GM23338 (cell line): ENCODE results near the gene UBE3C. TPM values are rescaled to one million over a fixed set of nuclear protein-coding genes. Genes with fewer than 3 reads are reported as not detected.

Experiments used
- ATAC-seq: fragments of 200-7000 bp; cut with Tn5 transposase; 3 replicates; pipeline ENCODE4 v1.9.1; 2020
- DNase-seq: peaks from one replicate; pipeline ENCODE4 v3.0.0-alpha.2; 2015; ENCODE audit warnings: low spot score
- H2AFZ ChIP-seq: fragments of 200-600 bp; sonication (generic); 2 replicates; pipeline ENCODE4 v1.8.0; 2016; ENCODE audit warnings: antibody characterized with exemption, mild to moderate bottlenecking, moderate library complexity
- H3F3A ChIP-seq: fragments of 200-600 bp; sonication (generic); replicated peaks from 2 replicates; pipeline ENCODE4 v1.8.0; 2017; ENCODE audit warnings: antibody characterized with exemption, mixed run types, low read depth
- H3K27ac ChIP-seq: fragments of 200-600 bp; sonication (generic); 2 replicates; pipeline ENCODE4 v1.6.1; 2016; ENCODE audit warnings: low read depth
- H3K27me3 ChIP-seq: fragments of 200-600 bp; sonication (generic); 2 replicates; pipeline ENCODE4 v1.8.0; 2016; ENCODE audit warnings: mild to moderate bottlenecking, mixed run types, moderate library complexity; ENCODE audit not compliant: insufficient read depth
- H3K36me3 ChIP-seq: fragments of 200-600 bp; sonication (generic); 2 replicates; pipeline ENCODE4 v1.8.0; 2016; ENCODE audit warnings: mild to moderate bottlenecking; ENCODE audit not compliant: insufficient read depth
- H3K4me1 ChIP-seq: fragments of 200-600 bp; sonication (generic); 2 replicates; pipeline ENCODE4 v1.8.0; 2016; ENCODE audit warnings: mild to moderate bottlenecking, moderate library complexity; ENCODE audit not compliant: insufficient read depth
- H3K4me2 ChIP-seq: fragments of 200-600 bp; sonication (generic); 2 replicates; pipeline ENCODE4 v1.7.1; 2017; ENCODE audit warnings: mixed run types
- H3K4me3 ChIP-seq: fragments of 200-600 bp; sonication (generic); 2 replicates; pipeline ENCODE4 v1.6.1; 2016; ENCODE audit warnings: mixed run types
- H3K79me2 ChIP-seq: fragments of 200-600 bp; sonication (generic); replicated peaks from 2 replicates; pipeline ENCODE4 v1.8.0; 2017; ENCODE audit warnings: mild to moderate bottlenecking; ENCODE audit not compliant: insufficient read depth
- H3K9me2 ChIP-seq: fragments of 200-600 bp; sonication (generic); 2 replicates; pipeline ENCODE4 v1.8.0; 2017; ENCODE audit not compliant: insufficient read depth
- H4K20me1 ChIP-seq: fragments of 200-600 bp; sonication (generic); replicated peaks from 2 replicates; pipeline ENCODE4 v1.8.0; 2017; ENCODE audit warnings: mild to moderate bottlenecking; ENCODE audit not compliant: insufficient read depth
- H3K27ac Mint-ChIP-seq: 2 replicates; pipeline ENCODE4 v1.8.0; 2020; ENCODE audit warnings: inconsistent platforms, mild to moderate bottlenecking, moderate library complexity, mixed read lengths
- H3K27me3 Mint-ChIP-seq: 3 replicates; pipeline ENCODE4 v1.8.0; 2022; ENCODE audit warnings: low read depth, mild to moderate bottlenecking, moderate library complexity, mixed read lengths, inconsistent platforms; ENCODE audit not compliant: insufficient read depth, poor library complexity
- H3K36me3 Mint-ChIP-seq: 3 replicates; pipeline ENCODE4 v1.8.0; 2021; ENCODE audit warnings: low read depth, mild to moderate bottlenecking, inconsistent platforms, moderate library complexity, mixed read lengths
- H3K4me1 Mint-ChIP-seq: 3 replicates; pipeline ENCODE4 v1.8.0; 2020; ENCODE audit warnings: mild to moderate bottlenecking, inconsistent platforms, mixed read lengths
- H3K4me3 Mint-ChIP-seq: 3 replicates; pipeline ENCODE4 v1.8.0; 2021; ENCODE audit warnings: moderate library complexity, mild to moderate bottlenecking, inconsistent platforms, mixed read lengths
- H3K9me3 Mint-ChIP-seq: 3 replicates; pipeline ENCODE4 v1.8.0; 2020; ENCODE audit warnings: moderate library complexity, mild to moderate bottlenecking, inconsistent platforms, mixed read lengths
- CREB1 ChIP-seq: fragments of 250-450 bp; sonication (Bioruptor Pico); IDR thresholded peaks from 2 replicates; pipeline ENCODE4 v1.5.0; 2020; ENCODE audit warnings: low read depth, mild to moderate bottlenecking, moderate library complexity
- EZH2 ChIP-seq: fragments of 200-600 bp; sonication (generic); IDR thresholded peaks from one replicate; pipeline ENCODE4 v1.8.0; 2017; ENCODE audit warnings: antibody characterized with exemption, mild to moderate bottlenecking, low read depth; ENCODE audit not compliant: unreplicated experiment
- EZH2phosphoT487 ChIP-seq: fragments of 200-600 bp; sonication (generic); IDR thresholded peaks from one replicate; pipeline ENCODE4 v1.8.1; 2018; ENCODE audit warnings: antibody characterized with exemption; ENCODE audit not compliant: unreplicated experiment
- NANOG ChIP-seq: IDR thresholded peaks from 2 replicates; pipeline ENCODE4 v1.6.1; 2016; ENCODE audit warnings: antibody characterized with exemption, borderline replicate concordance
- POLR2AphosphoS5 ChIP-seq: IDR thresholded peaks from 2 replicates; pipeline ENCODE4 v1.6.1; 2016; ENCODE audit warnings: antibody characterized with exemption, low read depth
- STAT1 ChIP-seq: IDR thresholded peaks from one replicate; pipeline ENCODE4 v1.6.1; 2016; ENCODE audit warnings: antibody characterized with exemption; ENCODE audit not compliant: unreplicated experiment
- ZNF114 ChIP-seq: fragments of 250-450 bp; sonication (Bioruptor Pico); IDR thresholded peaks from 2 replicates; pipeline ENCODE4 v1.5.0; 2020; ENCODE audit warnings: mild to moderate bottlenecking, moderate library complexity
- ZNF331 ChIP-seq: fragments of 250-450 bp; sonication (Bioruptor Pico); IDR thresholded peaks from 2 replicates; pipeline ENCODE4 v1.5.0; 2020; ENCODE audit warnings: low read depth, mild to moderate bottlenecking, moderate library complexity
- polyA plus RNA-seq: library from polyadenylated mRNA; unstranded; fragments of >200 nt; fragmentation: Nextera tagmentation; extraction: Ambion mirVana; gene quantifications from 2 replicates; pipeline ENCODE4 v1.2.1, GENCODE V29; 2016
- total RNA-seq: library from RNA; depleted of rRNA; stranded (reverse); fragments of >200 nt; shearing (Covaris generic); gene quantifications from 2 replicates; pipeline ENCODE4 v1.2.3, GENCODE V29; 2014
- TF ChIP-seq, protein P1 (sequence below): IDR thresholded peaks from one replicate; pipeline ENCODE4 v1.6.1; 2018; ENCODE audit warnings: antibody characterized with exemption; ENCODE audit not compliant: unreplicated experiment
- TF ChIP-seq, protein P2 (sequence below): fragments of 250-450 bp; sonication (Bioruptor Pico); IDR thresholded peaks from 2 replicates; pipeline ENCODE4 v1.5.0; 2020; ENCODE audit warnings: mild to moderate bottlenecking, moderate library complexity
- TF ChIP-seq, protein P3 (sequence below), 2 experiments: fragments of 200-600 bp in 1 of 2; sonication (generic) in 1 of 2; conservative IDR thresholded peaks; 2 replicates each; pipeline versions ENCODE4 v1.5.1 to v1.6.1; 2016 to 2017; ENCODE audit warnings: antibody characterized with exemption in 2 of 2, low read depth in 2 of 2, mild to moderate bottlenecking in 2 of 2, moderate library complexity in 1 of 2
- TF ChIP-seq, protein P4 (sequence below): IDR thresholded peaks from 2 replicates; pipeline ENCODE4 v1.6.1; 2016; ENCODE audit warnings: antibody characterized with exemption

Gene UBE3C
- total and polyA plus RNA-seq, 2 experiments from 2014 or later: 16.8 to 76.9 TPM

DNA sequence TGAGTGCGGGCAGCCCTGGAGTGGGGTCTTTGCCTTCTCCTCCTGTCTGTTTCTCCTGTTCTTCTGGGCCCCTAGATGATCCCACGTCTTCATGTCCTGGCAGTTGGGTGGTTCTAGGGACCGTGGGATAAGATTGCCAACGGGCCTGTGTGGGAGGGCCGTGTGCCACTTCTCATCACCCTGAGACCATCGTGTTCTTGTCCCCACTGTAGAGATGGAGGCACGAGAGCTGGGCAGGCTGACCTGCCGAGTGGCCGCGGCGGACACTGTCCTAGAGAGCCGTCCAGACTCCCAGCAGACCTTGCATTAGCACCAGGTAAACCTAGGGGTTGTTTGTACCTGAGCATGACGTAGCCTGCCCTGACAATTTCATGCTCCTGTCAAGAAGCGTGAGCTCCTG, 18.5 kb upstream of the UBE3C start:
- H3K9me3 Mint-ChIP-seq: peaks cover 6% of the 10 kb centered on the region; the same call in 2 of the 3 replicates
- Histone ChIP-seq H3K4me2 (no peak overlapping the region), H3K9me2 (no peaks in the 10 kb centered on the region), H3F3A (no peaks in the 10 kb centered on the region), H3K79me2 (no peaks in the 10 kb centered on the region), H3K27me3 (no peaks in the 10 kb centered on the region), H2AFZ (peak overlapping the region; percentile 56; the same call in 1 of the 2 replicates), H3K4me3 (no peak overlapping the region), H3K27ac (no peak overlapping the region), H4K20me1 (no peaks in the 10 kb centered on the region), H3K36me3 (no peaks in the 10 kb centered on the region), H3K4me1 (no peaks in the 10 kb centered on the region)
- peaks cover 10% of the 10 kb centered on the region for H3K27me3 Mint-ChIP-seq
- no peak overlapping the region for H3K4me3 Mint-ChIP-seq
- TF ChIP-seq, protein P1, sequence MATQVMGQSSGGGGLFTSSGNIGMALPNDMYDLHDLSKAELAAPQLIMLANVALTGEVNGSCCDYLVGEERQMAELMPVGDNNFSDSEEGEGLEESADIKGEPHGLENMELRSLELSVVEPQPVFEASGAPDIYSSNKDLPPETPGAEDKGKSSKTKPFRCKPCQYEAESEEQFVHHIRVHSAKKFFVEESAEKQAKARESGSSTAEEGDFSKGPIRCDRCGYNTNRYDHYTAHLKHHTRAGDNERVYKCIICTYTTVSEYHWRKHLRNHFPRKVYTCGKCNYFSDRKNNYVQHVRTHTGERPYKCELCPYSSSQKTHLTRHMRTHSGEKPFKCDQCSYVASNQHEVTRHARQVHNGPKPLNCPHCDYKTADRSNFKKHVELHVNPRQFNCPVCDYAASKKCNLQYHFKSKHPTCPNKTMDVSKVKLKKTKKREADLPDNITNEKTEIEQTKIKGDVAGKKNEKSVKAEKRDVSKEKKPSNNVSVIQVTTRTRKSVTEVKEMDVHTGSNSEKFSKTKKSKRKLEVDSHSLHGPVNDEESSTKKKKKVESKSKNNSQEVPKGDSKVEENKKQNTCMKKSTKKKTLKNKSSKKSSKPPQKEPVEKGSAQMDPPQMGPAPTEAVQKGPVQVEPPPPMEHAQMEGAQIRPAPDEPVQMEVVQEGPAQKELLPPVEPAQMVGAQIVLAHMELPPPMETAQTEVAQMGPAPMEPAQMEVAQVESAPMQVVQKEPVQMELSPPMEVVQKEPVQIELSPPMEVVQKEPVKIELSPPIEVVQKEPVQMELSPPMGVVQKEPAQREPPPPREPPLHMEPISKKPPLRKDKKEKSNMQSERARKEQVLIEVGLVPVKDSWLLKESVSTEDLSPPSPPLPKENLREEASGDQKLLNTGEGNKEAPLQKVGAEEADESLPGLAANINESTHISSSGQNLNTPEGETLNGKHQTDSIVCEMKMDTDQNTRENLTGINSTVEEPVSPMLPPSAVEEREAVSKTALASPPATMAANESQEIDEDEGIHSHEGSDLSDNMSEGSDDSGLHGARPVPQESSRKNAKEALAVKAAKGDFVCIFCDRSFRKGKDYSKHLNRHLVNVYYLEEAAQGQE: no peak
- no peak for TF ChIP-seq ZNF114 (CRISPR knock-in tag)
- no peak for TF ChIP-seq ZNF331 (CRISPR knock-in tag)
- no peak for TF ChIP-seq POLR2AphosphoS5
- TF ChIP-seq, protein P2, sequence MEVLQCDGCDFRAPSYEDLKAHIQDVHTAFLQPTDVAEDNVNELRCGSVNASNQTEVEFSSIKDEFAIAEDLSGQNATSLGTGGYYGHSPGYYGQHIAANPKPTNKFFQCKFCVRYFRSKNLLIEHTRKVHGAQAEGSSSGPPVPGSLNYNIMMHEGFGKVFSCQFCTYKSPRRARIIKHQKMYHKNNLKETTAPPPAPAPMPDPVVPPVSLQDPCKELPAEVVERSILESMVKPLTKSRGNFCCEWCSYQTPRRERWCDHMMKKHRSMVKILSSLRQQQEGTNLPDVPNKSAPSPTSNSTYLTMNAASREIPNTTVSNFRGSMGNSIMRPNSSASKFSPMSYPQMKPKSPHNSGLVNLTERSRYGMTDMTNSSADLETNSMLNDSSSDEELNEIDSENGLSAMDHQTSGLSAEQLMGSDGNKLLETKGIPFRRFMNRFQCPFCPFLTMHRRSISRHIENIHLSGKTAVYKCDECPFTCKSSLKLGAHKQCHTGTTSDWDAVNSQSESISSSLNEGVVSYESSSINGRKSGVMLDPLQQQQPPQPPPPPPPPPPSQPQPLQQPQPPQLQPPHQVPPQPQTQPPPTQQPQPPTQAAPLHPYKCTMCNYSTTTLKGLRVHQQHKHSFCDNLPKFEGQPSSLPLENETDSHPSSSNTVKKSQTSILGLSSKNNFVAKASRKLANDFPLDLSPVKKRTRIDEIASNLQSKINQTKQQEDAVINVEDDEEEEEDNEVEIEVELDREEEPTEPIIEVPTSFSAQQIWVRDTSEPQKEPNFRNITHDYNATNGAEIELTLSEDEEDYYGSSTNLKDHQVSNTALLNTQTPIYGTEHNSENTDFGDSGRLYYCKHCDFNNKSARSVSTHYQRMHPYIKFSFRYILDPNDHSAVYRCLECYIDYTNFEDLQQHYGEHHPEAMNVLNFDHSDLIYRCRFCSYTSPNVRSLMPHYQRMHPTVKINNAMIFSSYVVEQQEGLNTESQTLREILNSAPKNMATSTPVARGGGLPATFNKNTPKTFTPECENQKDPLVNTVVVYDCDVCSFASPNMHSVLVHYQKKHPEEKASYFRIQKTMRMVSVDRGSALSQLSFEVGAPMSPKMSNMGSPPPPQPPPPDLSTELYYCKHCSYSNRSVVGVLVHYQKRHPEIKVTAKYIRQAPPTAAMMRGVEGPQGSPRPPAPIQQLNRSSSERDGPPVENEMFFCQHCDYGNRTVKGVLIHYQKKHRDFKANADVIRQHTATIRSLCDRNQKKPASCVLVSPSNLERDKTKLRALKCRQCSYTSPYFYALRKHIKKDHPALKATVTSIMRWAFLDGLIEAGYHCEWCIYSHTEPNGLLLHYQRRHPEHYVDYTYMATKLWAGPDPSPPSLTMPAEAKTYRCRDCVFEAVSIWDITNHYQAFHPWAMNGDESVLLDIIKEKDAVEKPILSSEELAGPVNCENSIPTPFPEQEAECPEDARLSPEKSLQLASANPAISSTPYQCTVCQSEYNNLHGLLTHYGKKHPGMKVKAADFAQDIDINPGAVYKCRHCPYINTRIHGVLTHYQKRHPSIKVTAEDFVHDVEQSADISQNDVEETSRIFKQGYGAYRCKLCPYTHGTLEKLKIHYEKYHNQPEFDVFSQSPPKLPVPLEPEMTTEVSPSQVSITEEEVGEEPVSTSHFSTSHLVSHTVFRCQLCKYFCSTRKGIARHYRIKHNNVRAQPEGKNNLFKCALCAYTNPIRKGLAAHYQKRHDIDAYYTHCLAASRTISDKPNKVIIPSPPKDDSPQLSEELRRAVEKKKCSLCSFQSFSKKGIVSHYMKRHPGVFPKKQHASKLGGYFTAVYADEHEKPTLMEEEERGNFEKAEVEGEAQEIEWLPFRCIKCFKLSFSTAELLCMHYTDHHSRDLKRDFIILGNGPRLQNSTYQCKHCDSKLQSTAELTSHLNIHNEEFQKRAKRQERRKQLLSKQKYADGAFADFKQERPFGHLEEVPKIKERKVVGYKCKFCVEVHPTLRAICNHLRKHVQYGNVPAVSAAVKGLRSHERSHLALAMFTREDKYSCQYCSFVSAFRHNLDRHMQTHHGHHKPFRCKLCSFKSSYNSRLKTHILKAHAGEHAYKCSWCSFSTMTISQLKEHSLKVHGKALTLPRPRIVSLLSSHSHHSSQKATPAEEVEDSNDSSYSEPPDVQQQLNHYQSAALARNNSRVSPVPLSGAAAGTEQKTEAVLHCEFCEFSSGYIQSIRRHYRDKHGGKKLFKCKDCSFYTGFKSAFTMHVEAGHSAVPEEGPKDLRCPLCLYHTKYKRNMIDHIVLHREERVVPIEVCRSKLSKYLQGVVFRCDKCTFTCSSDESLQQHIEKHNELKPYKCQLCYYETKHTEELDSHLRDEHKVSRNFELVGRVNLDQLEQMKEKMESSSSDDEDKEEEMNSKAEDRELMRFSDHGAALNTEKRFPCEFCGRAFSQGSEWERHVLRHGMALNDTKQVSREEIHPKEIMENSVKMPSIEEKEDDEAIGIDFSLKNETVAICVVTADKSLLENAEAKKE (CRISPR knock-in tag): no peak
- TF ChIP-seq, protein P3, sequence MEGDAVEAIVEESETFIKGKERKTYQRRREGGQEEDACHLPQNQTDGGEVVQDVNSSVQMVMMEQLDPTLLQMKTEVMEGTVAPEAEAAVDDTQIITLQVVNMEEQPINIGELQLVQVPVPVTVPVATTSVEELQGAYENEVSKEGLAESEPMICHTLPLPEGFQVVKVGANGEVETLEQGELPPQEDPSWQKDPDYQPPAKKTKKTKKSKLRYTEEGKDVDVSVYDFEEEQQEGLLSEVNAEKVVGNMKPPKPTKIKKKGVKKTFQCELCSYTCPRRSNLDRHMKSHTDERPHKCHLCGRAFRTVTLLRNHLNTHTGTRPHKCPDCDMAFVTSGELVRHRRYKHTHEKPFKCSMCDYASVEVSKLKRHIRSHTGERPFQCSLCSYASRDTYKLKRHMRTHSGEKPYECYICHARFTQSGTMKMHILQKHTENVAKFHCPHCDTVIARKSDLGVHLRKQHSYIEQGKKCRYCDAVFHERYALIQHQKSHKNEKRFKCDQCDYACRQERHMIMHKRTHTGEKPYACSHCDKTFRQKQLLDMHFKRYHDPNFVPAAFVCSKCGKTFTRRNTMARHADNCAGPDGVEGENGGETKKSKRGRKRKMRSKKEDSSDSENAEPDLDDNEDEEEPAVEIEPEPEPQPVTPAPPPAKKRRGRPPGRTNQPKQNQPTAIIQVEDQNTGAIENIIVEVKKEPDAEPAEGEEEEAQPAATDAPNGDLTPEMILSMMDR (conservative IDR thresholded peaks at IDR 0.05; ENCODE audit: low read depth in 2 of 2): no peak
- TF ChIP-seq EZH2: no peak
- no peak for TF ChIP-seq CREB1 (CRISPR knock-in tag)
- TF ChIP-seq, protein P4, sequence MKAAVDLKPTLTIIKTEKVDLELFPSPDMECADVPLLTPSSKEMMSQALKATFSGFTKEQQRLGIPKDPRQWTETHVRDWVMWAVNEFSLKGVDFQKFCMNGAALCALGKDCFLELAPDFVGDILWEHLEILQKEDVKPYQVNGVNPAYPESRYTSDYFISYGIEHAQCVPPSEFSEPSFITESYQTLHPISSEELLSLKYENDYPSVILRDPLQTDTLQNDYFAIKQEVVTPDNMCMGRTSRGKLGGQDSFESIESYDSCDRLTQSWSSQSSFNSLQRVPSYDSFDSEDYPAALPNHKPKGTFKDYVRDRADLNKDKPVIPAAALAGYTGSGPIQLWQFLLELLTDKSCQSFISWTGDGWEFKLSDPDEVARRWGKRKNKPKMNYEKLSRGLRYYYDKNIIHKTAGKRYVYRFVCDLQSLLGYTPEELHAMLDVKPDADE: no peak
- no peak for TF ChIP-seq STAT1
- TF ChIP-seq NANOG: no peak
- no peak for TF ChIP-seq EZH2phosphoT487
- H3K4me1 Mint-ChIP-seq: peaks cover 7% of the 10 kb centered on the region; the same call in 1 of the 3 replicates
- H3K36me3 Mint-ChIP-seq: no peaks in the 10 kb centered on the region
- no peak overlapping the region for H3K27ac Mint-ChIP-seq
- DNase-seq (no peak), ATAC-seq (no peak)
